WTC11 (cell line): Measurements from ENCODE around the gene ST6GALNAC3.

Source experiments
- ATF1 ChIP-seq: sonication (generic); formaldehyde crosslinking; IDR thresholded peaks from 2 replicates; pipeline ENCODE4 v1.8.1; 2023; ENCODE audit warnings: mild to moderate bottlenecking, moderate library complexity, missing genetic modification reagents
- ESRRA ChIP-seq: sonication (generic); formaldehyde crosslinking; IDR thresholded peaks from 2 replicates; pipeline ENCODE4 v1.8.1; 2022; ENCODE audit warnings: mild to moderate bottlenecking, missing genetic modification reagents, borderline replicate concordance
- GABPB1 ChIP-seq: sonication (generic); formaldehyde crosslinking; IDR thresholded peaks from 2 replicates; pipeline ENCODE4 v1.8.1; 2023; ENCODE audit warnings: mild to moderate bottlenecking, missing genetic modification reagents
- IRF2 ChIP-seq: sonication (generic); formaldehyde crosslinking; IDR thresholded peaks from 2 replicates; pipeline ENCODE4 v1.8.0; 2022; ENCODE audit warnings: low read depth, missing genetic modification reagents, borderline replicate concordance
- SP1 ChIP-seq: sonication (generic); formaldehyde crosslinking; conservative IDR thresholded peaks from 2 replicates; pipeline ENCODE4 v1.8.1; 2022; ENCODE audit warnings: missing genetic modification reagents
- TEAD4 ChIP-seq: sonication (generic); formaldehyde crosslinking; IDR thresholded peaks from 2 replicates; pipeline ENCODE4 v1.8.0; 2022; ENCODE audit warnings: mild to moderate bottlenecking, missing genetic modification reagents
- TF ChIP-seq, protein P1 (sequence below): fragments of 200-600 bp; IDR thresholded peaks from 2 replicates; pipeline ENCODE4 v1.8.0; 2022; ENCODE audit warnings: antibody characterized with exemption

DNA sequence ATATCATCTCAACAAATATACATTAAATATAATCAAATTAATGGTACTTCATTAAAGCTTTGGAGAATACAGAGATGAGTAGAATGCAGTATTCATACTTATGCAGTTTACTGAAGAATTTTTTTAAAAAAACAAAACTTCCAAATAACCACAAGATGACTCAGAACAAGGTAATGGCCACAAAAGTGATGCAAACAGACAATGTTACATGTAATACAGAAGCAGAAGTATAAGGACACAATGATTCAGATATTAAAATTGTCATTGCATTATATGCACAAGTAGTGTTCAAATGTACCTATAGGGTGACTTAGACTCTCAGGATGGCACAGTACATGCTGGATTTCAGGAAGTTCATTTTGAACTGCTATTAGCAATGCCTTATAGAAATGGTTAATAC lies 565.5 kb downstream of the ST6GALNAC3 start:
- TF ChIP-seq IRF2 (no peak), ESRRA (CRISPR knock-in tag) (no peak), TEAD4 (no peak), ATF1 (no peak), GABPB1 (no peak), SP1 (CRISPR knock-in tag) (no peak)
- TF ChIP-seq, protein P1, sequence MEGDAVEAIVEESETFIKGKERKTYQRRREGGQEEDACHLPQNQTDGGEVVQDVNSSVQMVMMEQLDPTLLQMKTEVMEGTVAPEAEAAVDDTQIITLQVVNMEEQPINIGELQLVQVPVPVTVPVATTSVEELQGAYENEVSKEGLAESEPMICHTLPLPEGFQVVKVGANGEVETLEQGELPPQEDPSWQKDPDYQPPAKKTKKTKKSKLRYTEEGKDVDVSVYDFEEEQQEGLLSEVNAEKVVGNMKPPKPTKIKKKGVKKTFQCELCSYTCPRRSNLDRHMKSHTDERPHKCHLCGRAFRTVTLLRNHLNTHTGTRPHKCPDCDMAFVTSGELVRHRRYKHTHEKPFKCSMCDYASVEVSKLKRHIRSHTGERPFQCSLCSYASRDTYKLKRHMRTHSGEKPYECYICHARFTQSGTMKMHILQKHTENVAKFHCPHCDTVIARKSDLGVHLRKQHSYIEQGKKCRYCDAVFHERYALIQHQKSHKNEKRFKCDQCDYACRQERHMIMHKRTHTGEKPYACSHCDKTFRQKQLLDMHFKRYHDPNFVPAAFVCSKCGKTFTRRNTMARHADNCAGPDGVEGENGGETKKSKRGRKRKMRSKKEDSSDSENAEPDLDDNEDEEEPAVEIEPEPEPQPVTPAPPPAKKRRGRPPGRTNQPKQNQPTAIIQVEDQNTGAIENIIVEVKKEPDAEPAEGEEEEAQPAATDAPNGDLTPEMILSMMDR = no peak
